NT2/D1 (cell line): ENCODE data around the gene PTTG2.

ENCODE experiments used
- SUZ12 ChIP-seq: IDR thresholded peaks from 2 replicates; pipeline ENCODE4 v1.6.1; 2011; ENCODE audit not compliant: insufficient read length, insufficient read depth; ENCODE audit errors: extremely low read depth
- YY1 ChIP-seq: IDR thresholded peaks from 2 replicates; pipeline ENCODE4 v1.6.1; 2011; ENCODE audit not compliant: insufficient read length, insufficient read depth

- no peak for TF ChIP-seq YY1
- TF ChIP-seq SUZ12 = no peak
Observed at GRCh38 chr4:37960098-37960497, at the start of gene PTTG2.
